HG03139 (cell line): ENCODE measurements around the gene ZNF75A.
"Not testable (repeated sequence)": the region's sequence is repeated elsewhere in the genome, so short reads cannot be mapped to it uniquely, and the experiment has no call there.

Experiments used
- ATAC-seq: cut with Tn5 transposase; IDR thresholded peaks from one replicate; pipeline ENCODE4 v1.9.1; 2021; ENCODE audit not compliant: unreplicated experiment

Gene ZNF75A

DNA sequence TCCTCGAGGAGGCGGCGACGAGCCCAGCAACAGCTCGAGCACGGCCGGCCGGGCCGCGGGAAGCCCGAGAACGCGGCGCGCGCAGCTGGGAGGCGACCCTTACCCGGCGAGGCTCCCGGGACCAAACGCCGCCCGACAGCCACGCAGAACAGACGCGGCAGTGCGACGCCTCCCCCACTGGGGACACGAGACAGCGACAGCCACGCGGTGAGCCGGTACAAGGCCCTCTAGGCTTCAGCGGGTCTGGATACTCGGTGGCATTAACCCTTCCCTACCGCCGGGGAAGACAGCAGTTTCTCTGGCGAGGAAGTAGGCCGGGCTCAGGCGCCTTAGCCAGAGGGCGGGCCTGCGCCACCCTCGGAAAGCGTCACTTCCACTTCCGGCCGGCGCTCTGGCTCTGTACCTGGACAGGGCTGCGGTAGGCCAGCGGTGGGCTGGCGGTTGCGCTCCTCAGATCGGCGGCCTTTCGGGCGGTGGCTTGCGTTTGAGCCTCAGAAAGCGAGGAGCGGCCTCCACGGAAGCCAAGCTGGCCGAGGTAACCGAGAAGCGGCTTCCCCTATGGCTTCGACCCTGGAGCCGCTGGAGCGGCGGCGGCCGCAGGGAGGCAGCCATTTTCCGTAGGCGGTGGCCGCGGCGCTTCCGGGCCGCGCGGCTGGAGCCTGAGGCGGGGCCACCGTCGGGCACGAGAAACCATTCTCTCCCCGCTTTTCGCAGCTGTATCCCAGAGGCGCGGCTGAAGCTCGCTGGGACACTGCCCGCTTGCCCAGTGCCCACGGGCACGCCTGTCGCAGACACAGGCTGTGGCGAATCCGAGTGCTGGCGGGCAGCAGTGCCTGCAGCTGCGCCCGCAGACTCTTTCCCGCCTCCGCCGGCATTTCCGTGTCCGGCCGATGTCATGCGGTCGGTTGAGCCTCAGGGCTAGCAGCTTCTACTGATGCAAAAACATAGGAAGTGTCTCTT lies at the start of gene ZNF75A, which contains the start of gene TIGD7:
TSS of gene ZNF75A (plus strand) at position 389 of the 960 bp plus-strand sequence. CDS start 2,932 bp downstream, outside the sequence.
TSS of gene TIGD7 (minus strand) at position 322 of the 960 bp plus-strand sequence. CDS start 4,816 bp downstream, outside the sequence.
- peak; percentile 86 for ATAC-seq

DNA sequence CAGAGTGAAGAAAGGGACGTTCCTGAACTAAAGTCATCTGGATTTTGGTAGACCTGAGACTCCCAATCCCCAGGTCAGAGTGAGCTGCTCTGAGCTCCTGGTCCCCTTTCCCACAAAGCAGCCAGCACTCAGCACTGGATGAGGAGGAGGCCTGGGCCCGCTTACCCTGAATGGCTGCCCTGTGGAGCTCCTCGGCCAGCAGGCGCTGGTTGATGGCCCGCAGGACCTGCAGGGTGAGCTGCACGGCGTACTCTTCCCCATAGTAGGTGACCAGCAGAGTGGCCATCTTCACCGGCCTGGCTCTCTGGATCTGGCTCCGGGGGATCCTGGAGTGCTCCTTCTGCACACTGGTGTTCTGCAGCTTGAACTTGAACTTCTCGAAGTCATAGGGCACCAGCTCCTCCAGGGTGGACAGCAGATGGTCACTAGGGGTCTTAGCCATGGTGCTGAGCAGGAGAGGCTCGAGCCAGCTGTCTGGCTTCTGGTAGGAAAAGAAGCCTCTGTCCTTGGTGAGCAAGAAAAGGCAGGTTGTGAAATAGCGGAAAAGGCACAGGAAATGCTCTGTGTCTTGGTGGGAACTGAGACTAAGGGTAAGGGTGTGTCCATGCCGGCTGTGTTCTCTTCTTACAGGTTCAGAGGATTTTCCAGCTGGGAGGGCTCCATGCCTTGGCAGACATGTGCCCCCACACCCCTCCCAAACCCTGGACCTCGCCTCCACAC lies 49.0 kb upstream of the ZNF75A start, which contains the start of gene MEFV:
TSS of gene MEFV (minus strand) at position 488 of the 720 bp plus-strand sequence. CDS start at position 442, 46 bp downstream.
- no peak for ATAC-seq

DNA sequence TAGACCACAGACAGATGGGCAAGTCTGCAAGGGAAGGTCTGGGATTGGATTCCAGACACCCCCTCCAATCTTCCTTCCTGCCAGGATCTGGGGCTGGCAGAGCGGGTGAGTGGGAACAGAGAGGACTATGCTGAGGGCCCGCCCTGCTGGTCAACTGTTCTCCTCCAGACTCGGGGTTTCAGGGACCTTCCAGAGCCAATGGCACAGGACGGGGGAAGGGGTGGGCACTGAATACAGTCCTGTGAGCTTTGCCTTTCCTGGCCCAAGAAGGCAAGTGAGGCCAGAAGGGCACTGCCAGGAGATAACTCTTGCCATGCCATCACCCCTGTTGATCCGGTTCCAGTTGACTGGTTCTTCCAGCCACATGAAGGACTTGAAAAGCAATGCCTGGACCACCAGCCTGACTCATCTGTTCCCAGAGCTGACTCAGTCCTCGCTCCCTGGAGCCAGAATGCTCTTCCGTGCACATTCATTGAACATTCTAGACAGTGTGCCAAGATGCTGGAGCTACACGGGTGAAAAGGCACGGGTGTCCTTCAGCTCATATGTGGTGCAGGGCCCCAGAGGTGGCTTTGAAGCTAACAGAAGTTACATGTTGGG lies 48.3 kb upstream of the ZNF75A start:
- ATAC-seq = no peak

DNA sequence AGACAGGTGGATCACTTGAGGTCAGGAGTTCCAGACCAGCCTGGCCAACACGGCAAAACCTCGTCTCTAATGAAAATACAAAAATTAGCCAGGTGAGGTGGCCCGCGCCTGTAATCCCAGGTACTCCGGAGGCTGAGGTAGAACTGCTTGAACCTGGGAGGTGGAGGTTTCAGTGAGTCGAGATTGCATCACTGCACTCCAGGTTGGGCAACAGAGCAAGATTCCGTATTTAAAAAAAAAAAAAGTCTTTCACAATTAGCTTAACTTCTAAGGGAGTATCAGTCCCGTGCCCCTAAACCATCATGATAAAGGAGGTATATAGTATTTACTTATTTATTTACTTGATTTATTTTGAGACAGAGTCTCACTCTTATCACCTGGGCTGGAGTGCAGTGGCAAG lies 45.5 kb upstream of the ZNF75A start:
- no peak for ATAC-seq

DNA sequence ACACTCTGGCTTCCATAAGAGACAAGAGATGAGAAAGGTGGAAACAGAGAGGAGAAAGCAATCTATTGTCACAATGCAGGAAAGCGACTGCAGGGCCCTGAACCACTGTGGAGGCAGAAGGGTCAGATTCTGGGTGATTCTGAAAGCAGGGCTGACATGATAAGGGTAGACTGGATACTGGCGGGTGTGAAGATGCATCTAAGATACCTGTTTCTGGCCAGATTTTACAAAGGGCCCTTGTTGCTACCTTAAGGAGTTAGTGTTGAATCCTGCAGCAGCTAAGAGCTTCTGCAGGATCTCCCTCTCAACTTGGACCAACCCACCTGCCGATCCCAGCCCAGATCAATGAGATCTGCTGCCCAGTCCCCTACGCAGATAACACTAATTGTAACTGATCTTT lies 42.8 kb upstream of the ZNF75A start:
- ATAC-seq = no peak

DNA sequence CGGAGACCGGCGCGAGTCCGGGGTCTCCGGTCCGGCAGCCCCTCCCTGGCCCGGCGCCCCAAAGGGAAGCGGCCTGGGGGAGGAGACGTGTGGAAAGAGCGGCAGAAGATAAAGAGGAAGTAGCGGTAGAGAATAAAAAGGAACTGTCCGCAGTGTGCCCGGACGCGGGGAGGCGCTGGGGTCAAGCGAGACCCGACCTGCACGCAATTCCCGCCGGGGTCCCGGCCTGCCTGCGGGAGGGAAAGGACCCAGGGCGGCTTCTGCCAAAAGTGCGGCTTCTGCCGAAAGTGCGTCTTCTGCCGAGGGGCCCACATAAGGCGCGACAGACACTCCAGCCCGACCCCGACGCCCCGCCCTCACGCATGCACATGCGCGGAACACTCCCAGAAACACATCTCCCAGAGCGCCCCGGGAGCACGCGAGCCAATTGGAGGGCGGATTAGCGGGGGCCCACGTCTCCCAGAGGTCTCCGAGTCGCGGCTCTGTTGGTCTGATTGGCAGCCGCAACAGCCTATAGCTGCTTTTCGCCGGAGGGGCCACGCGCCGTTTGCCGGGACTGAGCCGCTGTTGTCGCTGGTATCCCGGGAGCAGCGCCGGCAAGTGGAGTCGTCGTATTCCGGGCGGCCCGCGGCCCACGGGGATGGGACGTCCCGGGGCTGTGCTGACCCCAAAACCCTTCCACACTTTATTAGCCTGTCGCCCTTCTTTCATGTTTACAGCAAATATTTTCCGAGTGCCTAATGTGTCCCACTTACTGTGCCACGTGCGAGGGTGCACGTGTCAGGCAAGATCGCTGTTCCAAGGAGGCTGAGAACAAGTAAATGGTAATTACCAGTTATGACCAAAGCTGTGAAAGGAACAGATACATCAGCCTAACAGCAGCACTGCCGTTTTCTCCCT lies 40.9 kb upstream of the ZNF75A start:
- peak; percentile 74 for ATAC-seq

DNA sequence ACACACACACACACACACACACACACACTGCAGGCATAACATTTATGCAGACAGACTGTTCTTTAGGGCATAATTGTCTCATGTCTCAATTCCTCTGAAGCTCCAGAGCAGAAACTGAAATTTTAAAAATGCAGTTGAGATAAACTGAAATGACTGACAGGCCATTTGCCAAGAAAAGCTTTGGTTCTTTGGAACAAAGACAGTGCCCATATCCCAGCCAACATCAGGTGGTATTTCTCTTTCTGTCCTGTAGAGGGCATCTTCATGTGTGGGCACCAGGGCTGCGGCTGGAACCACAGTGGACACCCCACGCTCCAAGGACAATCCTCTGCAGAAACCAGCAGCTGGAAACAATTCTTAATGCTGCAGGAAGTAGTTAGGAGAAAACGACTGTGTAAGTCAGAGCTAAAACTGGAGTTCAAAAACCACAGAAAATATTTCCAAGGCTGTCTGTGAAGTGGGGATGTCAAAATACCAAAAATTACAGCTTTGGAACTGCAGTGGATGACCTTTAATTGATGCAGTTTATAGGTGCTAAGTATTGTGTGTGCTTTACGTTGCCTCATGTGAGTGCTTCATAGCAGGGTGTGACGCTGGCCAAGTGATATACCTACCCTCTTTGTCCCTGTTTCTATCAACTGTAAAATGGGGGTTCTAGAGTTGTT lies 38.3 kb upstream of the ZNF75A start:
- no peak for ATAC-seq

DNA sequence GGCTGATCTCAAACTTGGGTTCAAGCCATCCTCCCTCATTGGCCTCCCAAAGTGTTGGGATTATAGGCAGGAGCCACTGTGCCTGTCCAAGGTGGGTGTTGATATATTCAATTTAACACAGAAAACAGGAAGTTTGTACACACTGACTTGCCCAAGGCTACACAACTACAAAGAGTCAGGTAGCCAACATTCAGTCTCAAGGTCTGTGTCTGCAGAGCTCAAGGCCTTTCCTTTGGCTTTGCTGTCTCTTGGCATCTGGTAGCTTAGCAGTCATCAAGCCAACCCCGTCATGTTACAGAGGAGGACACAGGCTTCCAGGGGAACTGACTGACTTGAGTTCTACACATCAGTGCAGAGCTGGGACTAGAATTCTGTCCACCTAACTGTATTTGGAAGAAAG lies 37.0 kb upstream of the ZNF75A start:
- no peak for ATAC-seq

DNA sequence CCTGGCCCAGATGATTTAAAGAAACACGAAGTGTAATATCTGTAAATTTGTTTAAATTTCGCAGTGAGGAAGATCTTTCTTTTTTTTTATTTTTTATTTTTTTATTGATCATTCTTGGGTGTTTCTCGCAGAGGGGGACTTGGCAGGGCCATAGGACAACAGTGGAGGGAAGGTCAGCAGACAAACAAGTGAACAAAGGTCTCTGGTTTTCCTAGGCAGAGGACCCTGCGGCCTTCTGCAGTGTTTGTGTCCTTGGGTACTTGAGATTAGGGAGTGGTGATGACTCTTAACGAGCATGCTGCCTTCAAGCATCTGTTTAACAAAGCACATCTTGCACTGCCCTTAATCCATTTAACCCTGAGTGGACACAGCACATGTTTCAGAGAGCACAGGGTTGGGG lies 34.6 kb upstream of the ZNF75A start:
- ATAC-seq = not testable (repeated sequence)

DNA sequence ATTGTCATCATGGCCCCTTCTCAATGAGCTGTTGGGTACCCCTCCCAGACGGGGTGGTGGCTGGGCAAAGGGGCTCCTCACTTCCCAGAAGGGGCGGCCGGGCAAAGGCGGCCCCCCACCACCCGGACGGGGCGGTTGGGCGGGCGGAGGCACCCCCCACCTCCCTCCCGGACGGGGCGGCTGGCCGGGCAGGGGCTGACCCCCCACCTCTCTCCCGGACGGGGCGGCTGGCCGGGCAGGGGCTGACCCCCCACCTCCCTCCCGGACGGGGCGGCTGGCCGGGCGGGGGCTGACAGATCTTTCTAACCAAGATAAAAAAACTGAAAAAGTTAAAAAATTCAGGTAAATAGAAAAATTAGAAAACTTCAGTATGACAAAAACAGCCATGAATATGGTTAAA lies 34.0 kb upstream of the ZNF75A start:
- not testable (repeated sequence) for ATAC-seq

DNA sequence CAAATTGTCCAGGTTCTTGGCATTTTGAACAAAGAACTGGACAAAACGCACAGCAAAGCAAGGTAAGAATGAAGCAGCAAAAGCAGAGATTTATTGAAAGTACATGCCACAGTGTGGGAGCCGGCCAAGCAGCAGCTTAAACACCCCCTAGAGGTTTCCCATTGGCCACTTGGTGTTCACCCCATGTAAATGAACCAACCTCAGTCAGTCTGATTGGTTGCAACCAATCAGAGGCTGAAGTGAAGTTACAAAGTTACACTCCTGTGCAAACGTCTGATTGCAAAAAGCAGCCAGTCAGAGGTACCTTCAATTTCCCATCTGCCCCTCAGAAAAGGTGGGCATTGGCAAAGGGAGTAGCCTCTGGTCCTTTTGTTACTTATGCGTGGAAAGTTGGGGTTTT lies 30.8 kb upstream of the ZNF75A start:
- ATAC-seq = no peak

DNA sequence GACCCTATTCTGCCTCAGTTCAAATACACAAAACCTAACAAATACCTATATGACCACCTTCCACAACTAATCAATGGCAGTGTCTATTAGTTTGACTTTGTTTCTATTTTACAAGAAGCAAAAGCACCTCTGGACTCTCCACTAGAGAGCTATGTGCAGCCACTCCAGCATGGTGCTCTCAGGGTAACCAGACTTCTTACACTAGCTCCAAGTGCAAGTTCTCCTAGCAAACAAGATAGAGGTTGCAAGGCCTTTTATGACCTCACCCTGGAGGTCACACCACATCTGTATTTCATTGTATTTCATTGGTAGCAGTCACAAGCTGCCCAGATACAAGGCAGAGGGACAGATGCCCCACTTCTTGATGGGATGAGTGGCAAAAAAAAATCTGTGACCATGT lies 30.4 kb upstream of the ZNF75A start:
- ATAC-seq = no peak

DNA sequence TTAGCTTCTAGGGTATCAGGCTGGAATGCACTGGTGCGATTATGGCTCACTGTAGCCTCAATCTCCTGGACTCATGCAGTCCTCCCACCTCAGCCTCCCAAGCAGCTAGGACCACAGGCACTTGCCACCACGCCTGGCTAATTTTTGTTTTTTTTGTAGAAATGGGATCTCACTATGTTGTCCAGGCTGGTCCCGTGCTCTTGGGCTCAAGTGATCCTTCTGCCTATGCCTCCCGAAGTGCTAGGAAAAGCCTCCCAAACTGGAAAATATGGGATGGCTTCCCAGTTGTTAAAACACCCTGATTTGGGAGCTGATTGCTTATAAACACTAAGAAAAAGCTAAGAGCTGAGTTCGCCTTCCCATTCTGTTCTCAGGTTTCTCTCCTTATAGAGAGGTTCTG lies 28.6 kb upstream of the ZNF75A start:
- ATAC-seq = no peak

DNA sequence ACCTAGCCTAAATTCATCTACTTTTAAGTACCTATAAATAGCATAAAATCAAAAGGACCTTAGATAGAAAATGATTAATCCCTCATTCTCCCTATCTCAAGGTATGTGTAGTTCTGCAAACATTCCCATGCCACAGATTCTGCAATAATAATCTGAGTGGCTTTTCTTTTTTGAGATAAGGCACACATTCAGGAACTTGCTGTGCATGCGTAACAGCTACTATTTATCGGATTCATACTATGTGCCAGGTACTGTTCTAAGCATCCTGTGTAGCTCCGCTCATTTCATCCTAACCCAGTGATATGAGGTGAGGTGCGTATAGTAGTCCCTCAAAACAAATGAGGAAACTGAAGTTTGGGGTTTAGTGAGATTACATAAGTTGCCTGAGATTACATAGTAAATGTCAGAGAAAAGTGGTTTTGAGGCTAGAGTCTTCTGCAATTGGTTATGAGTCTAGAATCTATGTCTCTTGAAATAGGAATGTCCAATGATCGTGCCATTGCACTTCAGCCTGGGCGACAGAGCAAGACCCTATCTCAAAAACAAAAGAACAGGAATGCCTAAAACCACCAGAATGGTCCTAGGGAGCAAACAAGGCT lies 24.0 kb upstream of the ZNF75A start:
- no peak for ATAC-seq

DNA sequence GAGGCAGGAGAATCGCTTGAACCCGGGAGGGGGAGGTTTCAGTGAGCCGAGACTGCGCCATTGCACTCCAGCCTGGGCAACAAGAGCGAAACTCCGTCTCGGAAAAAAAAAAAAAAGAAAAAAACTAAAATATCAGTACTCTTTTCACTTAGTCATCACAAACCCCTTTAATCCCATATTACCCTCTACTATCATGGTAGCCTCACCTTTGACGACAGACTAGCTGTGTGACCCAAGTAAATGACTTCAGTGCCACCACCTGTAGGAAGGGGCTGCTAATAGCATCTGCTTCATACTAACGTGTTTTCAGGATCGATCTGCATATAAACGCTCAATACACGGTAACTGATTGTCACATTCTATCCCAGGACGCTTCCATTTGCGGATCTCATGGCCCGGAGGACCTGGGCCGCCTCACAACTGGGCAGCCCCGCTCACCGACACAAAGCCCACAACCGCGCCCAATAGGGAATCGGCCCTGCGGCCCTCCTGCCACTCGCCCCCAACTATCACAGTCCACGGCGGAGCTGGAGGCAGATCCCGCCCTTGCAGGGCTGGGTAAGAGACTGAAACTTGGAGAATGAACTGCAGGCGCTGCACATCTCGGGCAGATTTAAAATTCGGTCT lies 23.1 kb upstream of the ZNF75A start:
- peak; percentile 25 for ATAC-seq

DNA sequence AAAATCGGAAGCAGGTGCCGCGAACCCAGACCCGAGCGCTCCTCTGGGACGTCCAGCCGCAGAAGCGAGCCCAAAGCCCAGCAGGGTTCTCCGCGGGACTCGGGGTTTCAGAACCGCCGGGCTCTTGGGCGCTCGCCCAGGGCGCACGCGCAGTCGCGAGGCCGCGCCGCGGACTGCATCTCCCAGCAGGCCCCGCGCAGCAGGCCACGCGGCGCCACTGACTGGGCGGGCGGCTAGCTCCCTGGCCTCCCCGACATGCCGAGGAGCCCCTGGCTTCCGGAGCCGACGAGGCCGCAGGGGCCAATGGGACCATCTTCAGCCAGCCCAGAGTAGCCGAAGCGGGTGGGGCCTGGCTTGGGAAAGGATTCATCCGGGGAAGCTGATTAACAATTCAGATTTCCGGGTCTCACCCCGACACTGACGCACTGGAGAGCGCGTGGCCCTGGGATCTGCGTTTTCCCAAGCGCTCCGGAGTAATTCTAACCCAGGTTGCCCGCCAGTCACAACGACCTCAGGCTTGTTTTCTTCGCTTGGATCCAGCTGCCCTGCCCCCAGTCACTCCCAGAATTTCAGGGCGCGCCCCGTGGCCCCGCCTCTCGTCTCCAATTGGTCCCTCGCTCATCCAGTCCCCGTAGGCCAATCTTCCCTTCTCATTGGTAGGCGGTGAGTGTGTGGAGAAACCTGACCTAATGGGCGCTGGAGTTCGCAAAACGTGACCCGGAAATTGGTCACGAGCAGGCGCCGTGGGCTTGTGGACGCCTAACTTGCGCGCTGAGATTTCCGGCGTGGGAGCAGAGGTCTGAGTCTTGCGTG lies 22.4 kb upstream of the ZNF75A start, which contains the start of gene ZNF263:
TSS of gene ZNF263 (plus strand) at position 762 of the 813 bp plus-strand sequence. CDS start 328 bp downstream, outside the sequence.
- peak; percentile 74 for ATAC-seq

DNA sequence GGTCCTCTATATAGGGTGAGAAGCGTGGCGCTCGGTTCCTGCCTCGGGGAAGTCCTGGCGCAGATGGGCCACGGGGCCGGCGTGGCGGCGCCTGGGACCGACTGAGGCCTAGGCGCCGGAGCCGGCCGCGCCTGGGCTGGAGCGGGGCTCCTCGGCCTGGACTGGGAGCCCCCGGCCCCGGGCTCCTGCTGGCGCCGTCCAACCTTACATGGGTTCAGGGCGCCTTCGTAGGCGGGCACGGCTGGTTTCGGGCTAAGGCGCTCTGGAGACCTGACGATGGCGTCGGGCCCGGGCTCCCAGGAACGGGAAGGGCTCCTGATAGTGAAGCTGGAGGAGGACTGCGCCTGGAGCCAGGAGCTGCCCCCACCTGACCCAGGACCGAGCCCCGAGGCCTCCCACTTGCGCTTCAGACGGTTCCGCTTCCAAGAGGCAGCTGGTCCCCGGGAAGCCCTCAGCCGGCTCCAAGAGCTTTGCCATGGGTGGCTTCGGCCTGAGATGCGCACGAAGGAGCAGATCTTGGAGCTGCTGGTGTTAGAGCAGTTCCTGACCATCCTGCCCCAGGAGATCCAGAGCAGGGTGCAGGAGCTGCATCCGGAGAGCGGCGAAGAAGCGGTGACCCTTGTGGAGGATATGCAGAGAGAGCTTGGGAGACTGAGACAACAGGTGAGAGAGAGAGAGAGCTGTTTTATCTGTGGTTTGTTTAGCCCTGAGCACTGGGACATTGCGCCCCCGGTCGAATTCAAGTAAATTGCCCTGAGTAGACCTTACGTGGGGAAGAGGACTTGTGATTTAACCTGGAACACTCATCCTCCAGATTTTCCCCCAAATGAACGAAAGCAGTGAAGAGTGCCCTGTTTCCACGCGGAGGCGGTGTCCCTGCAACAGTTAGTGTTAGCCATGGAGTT lies 21.5 kb upstream of the ZNF75A start:
- no peak for ATAC-seq
